GM21529 (cell line): Measurements from ENCODE around the gene CLMN.

Experiments used
- ATAC-seq: cut with Tn5 transposase; IDR thresholded peaks from one replicate; pipeline ENCODE4 v1.9.1; 2021; ENCODE audit not compliant: unreplicated experiment

The CLMN gene

DNA sequence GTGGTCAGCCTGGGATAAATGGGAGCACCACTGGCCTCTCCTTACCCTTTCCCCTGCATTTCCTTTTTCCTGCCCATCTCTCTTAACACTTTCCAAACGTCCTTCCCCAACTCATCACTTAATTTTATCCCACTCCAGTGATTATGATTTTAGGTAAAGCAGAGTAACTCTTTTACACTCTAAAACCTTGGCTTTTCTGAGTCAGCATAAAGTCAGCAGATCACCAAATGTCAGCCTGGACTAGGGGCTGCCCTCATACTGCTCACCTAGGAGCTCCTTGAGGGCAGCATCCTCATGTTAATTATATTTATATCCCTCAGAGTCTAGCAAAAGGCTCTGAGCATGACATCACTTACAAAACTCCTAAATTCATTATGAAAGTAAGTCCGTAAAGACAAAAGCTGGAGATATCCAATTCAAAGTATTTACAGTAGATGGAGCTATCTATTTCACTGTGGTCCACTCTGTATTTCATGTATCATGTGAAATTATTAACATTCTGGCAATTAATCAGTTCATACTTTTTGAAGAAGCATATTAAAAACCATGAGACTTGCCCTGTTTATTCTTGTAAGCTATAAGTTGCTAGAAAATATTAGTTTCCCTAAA is 145.4 kb downstream of the CLMN start:
- no peak for ATAC-seq

DNA sequence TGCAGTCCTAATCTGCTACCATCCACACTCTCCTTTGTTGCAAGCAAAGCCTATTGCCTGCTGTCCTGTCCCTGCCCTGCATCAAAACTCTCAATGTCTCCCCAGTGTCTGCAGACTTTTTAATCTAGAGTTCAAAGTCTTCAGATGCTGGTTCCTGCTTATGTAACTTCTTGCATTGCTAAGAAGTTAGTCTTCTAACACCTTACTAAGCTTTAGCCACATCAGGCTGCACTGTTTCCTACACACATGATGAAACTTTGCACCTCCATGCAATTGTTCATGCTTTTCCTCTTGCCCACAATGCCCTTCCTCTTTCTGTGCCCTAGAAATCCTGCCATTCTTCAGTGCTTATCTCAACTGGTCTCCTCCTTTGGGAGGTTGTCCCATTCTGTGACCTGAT is 146.2 kb downstream of the CLMN start:
- ATAC-seq = no peak

DNA sequence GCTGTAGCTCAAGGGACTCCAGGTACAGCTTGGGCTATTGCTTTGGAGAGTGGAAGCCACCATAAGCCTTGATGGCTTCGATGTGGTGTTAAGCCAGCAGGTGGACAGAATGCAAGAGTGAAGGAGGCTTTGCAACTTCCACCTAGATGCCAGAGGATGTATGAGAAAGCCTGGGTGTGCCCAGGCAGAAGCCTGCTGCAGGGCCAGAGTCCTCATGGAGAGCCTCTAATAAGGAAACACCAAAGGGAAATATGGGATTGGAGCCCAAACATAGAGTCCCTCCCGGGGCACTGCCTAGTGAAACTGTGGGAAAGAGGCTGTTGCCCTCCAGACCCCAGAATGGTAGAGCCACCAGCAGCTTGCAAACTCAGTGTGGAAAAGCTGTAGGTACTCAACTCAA is 152.5 kb downstream of the CLMN start:
- ATAC-seq = no peak

DNA sequence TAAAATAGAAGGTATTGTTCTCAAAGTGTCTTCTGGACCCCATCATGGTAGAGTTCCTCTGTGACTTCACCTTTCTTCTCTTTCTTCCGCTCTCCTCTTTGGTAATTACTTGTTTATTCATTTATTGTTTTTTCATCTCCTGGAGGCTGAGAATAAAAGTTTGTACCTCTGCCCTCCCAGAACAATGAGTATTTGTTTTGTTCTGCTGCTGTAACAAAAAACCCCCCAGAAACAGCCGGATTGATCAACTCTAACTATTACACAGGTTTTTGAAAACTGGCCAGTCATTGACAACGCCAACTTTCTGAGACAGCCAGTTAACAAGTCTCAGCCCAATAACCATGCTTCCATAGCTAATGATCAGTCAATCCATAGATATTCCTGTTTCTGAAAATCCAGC is 154.2 kb downstream of the CLMN start:
- ATAC-seq = no peak

DNA sequence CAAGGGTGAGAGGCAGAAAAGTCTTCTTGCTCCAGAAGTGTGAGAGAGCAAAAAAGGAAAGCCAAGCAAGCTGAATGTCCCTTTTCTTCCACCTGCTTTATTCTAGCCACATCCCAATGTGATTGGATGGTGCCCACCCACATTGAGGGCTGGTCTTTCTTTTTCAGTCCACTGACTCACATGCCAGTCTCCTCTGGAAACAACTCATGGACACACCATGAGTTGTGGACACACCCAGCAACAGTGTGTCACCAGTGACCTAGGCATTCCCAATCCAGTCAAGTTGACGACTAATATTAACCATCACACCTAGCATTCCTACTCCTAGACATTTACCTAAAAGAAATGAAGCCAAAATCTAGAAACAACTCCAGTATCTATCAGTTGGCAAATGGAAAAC is 155.2 kb downstream of the CLMN start:
- no peak for ATAC-seq

DNA sequence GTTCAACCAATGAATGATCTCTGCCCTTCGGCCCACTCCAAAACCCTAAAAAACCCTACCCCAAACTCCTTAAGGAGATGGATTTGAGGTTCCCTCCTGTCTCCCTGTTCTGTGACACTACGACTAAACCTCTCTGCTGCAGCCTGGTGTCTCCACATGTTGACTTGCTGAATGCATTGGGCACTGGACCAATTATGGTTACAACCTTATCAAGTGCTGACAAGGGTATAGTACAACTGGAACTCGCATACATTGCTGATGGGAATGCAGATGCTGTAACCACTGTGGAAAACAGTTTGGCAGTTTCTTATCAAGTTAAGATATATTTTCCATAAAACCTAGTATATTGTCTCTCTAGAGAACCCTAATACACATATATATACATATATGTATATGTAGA is 156.0 kb downstream of the CLMN start:
- no peak for ATAC-seq

DNA sequence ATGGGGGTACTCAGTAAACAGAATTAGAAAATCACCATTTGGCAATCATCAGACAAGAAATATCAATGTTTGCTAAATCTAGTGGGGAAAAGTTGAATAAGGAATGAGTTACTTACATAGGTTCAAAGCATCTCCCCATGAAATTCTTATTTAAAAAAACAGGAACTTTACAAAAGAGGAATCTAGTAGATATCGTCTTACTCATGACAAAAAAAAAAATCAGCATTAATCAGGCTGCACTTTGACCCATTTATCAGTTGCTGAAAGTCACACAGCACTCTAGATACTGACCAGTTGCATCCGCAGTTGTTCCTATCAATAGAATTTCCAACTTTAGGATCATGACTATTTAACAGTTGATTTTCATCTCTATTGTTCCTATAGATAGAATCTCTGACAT is 156.6 kb downstream of the CLMN start:
- no peak for ATAC-seq

DNA sequence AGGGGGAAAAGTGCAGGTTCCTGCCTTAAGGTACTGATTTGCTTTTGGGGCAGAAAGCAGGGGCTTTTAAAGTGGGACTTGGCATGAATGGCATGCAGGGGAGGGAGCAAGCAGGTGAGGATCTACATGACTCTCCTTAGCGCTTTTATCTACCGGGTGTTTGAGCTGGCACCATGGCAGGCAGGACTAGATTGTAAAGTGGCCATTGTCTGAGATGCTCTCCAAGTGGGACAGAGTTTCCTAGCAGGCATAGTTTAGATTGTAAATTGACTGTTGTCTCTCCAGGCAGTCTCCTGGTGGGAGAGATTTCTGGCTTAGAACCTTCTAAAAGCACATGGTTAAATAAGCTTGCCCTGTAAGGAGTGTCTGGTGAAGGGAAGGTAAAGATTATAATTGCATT is 157.1 kb downstream of the CLMN start:
- no peak for ATAC-seq

DNA sequence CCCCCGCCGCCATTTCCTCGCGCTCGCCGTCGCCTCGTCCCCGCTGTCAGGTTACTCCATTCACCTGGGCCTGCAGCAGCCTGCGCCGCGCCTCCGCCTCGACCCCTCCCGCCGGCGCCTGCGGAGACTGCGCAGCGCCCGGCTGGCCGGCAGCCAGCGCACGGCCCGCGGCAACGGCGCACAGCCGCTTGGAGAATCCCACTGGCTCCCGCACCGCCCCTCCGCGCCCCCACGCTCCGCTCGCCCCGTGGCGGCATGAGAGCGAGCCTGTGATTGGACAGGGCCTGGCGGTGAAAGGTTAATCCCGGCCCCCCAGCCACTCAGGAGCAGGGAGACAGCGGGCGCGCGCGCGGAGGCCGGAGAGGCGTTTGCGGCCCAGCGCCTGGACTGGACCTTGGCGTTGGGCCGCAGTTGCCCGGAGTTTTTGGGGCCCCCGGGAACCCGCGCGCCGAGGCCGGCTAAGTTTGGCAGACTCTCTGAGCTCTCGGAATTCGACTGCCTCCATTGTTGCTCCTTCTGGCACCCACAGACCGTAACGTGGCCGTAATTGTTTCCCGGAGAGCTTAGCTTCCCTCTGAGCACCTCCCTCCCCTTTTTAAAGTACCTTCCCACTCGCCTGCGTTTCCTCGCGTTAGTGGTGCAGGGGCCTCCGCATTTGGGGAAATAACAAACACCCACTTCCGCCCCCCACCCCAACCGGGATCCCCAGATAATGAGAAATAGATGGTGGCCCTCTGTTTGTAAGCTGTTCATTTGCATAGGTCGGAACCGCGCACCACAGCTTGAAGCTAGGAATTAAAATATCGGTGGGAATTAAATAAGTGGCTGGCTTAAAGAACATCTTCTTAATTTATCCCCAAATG is 162.2 kb downstream of the CLMN start, which contains the start of gene DICER1:
Gene DICER1 (minus strand): TSS at position 203 of the 863 bp plus-strand sequence. CDS start 24,071 bp downstream, outside the sequence.
- ATAC-seq = peak; percentile 79

DNA sequence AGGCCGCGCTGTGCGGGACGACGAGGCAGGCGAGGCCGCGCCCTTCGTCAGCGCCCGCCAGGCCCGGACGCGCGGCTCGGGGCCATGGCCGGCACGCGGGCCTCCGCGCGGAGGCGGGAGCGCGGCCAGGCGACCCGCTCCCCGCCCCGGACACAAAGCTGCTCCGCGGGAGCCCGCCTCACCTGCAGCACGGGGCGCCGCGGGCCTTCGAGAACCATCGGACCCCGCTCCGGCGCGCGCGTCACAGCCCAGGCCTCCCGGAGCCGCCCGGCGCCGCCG is 162.7 kb downstream of the CLMN start:
- ATAC-seq = peak; percentile 25

DNA sequence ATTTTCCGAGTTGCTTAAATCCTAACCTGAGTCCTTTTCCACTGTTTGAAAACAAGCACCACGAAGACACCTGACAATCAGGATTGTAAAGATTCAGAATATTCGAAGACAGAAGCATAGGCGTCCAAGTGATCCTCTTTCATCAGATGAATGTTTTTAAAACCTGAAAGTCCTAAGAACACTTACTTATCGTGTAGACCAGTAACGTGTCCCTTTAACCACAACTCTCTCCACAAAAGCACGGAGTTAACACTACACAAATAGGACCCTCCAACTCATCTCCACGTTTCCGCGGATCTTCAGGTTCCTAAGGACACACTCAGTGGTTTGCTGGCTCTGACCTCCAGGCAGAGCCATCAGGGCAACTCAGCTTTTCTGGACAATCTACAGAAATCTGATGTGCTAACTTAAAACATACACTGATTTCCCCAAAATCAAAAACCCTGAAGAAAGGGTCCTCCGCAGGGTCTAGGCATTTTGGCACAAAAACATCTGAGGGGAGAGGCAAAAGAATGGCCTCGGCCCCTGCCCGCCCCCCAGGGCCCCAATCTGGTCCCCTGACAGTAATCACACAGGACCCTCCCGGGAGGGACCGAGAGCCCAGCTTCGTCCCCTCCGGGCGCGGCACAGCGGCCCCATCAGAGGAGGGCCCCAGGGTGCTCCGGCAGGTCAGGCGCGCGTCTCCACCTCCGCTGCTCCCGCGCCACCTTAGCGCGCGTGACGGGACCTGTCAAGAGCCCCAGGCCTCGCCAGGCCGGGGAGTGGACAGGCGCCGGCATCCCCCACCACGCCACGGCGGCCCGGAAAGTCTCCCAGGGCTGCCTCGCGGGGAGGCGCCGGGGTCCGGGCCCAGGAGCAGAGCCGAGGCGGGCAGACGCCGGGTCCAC is 163.3 kb downstream of the CLMN start:
- ATAC-seq = peak; percentile 31

DNA sequence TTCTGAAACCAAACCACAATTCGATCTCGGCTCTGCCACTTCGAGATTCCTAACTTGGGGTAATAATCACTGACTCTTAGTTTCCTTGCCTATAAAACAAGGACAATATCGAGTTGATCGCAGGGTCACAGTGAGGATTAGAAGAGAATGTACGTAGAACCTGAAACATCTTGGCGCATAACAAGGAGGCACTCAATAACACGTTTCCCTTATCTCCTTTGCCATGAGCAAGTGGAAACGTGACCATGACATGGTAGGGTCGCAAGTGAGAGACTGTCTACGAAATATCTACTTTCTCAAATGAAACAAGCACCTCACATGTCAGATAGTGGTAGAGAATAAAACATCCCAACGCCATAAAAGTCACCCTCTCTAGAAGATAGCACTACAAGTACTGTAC is 164.7 kb downstream of the CLMN start:
- ATAC-seq = no peak

DNA sequence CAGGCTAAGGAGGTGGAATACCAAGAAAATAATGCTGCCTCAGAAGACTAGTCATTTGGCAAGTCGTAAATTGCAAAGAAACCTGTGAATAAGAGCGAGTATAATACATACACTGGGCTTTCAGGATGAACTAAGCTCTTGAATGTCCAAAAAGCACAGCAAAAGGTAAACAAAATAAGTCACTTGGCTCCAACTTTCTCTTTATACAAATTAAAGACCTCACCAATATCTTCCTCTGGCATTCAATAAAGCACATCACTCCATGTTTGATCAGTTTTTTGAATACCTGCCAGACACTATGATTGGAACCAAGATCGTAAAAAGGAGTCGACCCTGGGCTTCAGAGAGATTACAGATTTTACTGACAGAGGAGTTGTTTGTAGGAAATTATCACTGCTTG is 165.8 kb downstream of the CLMN start:
- no peak for ATAC-seq

DNA sequence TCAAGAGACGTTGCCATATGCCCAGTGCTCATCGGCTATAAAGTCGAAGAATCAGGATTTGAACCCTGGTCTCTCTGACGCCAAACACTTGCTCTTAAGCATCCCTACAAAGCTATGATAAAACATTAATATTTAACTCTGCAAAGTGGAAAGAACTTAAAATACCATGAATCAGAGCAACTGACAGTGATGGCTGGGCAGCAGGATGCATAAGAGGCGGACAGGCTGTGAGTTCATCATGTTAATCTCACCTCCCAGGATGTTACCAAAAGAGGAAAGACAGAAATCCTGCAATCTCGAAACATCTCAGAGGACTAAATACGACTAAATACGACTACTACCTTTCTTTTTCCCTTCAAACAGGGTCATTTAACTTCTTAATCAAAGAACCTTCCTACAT is 168.1 kb downstream of the CLMN start:
- ATAC-seq = no peak

DNA sequence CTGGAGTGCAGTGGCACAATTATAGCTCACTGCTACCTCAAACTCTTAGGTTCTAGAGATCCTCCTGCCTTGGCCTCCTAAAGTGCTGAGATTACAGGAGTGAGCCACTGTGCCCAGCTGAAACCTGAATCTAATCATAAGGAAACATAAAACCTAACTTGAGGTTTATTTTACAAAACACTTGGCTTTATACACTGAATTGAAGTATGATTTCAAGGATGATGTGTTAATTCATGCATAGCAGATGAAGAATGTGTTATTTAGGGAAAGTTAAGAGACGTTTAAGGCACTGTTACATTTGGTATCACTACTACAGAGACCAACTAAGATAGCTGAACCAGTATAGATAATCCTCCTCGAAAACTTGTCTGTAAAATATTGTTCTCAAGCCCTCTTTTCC is 168.8 kb downstream of the CLMN start:
- ATAC-seq = no peak

DNA sequence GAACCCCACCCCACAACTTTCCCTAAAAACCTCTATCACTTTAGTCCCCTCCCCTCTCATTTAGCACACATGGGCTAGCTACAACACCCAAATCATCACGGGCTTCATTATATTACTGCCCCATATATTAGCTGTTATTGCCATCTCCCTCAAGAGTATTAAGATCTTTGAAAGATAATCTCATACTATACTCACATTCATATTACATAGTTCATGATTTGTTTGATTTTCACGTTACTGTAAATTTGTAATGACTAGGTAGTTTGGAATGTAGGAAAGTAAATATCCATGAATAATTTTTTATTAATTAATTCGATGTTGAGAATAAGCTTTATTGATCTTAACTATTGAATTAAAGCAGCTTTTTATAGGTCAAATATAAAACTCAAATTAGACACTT is 170.3 kb downstream of the CLMN start:
- no peak for ATAC-seq

DNA sequence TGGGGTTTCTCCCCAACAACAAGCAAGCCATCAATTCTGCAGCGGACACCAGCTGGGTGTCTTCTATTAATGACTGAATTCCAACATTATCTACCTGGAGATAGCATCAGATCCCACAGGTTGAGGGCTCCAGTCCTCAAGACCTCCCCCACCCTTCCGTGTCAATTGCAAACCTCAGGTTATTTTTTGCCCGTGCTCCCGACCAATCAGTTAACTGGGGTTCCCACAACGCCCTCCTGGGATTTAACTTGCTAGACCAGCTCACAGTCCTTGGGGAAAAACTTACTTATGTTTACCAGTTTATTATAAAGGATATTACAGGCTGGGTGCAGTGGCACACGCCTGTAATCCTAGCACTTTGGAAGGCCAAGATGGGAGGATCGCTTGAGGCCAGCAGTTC is 172.1 kb downstream of the CLMN start:
- ATAC-seq = no peak

DNA sequence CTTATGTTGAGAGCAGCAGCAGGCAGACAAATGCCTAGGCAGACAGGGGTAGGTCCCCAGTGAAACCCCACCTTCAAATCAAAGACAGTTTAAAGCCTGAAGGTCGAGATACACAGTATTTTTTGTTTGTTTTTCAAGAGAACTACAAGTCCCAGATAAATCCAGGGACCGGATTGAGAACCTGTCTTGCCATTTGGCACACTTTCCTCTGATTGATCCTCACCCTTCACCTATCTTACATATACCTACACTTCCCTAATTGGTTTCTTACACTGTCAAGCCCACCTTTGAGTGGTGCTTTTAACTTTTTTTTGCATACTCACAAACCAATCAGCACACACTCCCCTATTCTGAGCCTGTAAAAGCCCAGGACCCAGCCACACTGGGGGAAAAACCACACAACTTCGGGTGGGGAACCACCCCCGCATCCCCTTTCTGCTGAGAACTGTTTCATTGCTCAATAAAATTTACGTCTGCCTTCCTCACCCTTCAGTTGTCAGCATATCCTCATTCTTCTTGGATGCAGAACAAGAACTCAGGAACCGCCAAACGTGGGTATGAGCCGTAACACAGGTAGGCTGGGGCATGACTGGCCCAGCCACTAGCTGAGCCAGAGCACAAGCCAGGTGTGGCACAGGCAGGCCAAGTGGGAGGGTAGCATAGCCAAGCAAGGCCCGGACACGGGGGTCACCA is 173.5 kb downstream of the CLMN start:
- no peak for ATAC-seq

DNA sequence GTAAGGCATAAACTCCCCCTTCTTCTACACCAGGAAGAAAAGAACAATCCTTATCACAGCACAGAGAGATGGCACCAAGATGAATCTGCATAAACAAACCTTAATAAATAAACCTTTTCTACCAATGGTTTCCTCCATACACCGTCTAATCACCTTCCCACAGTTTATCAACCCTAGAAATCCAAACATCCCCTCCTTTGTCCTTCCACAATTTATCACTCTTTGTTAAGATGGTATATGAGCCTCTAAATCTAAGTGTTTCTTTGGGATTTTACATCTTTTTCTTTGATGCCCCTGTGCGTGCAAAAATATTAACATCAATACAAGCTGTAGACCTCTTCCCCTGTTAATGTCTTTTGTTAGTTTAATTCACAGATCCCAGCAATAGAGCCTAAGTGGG is 174.9 kb downstream of the CLMN start:
- no peak for ATAC-seq

DNA sequence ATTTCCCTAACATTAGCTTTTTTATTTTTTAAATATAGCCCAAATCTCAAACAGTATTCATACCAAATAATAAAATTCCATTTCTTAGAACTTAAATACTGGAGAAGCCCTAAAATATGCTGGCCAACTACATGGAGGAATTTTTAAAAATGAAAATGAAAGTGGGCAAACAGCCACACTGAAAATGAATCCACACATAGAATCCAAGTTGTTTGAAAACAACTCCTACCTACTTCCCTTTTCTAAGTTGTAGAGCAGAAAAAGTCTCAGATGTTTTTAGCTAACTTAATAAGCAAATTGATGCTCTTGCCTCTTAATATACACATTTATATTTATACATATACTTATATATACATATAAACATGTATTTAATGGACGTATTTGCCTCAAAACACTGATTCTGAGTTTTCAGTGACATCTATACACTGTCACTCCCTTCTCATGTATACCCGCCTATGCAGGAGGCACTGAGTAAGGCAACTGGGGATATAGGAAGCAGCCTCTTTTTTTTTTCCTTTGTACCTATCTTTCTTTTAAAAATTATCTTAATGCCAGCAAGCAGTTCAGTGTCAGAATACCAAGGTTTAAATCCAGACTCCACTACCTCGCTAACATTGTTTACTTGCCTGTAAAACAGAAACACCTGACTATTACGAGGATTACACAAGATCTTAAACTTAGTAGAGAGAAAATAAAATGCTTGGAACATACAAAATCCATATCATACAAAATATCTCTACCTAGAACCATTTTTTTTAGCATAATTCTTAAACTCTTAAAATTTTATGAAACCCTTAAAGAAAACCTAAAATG is 175.7 kb downstream of the CLMN start:
- ATAC-seq = peak; percentile 52
